ENCODE measurements around the gene GLIS1.

GLIS1 gene

GRCh38 chr1:53549287-53549686, 189.7 kb downstream of the GLIS1 start:
- TF ChIP-seq, protein P1, sequence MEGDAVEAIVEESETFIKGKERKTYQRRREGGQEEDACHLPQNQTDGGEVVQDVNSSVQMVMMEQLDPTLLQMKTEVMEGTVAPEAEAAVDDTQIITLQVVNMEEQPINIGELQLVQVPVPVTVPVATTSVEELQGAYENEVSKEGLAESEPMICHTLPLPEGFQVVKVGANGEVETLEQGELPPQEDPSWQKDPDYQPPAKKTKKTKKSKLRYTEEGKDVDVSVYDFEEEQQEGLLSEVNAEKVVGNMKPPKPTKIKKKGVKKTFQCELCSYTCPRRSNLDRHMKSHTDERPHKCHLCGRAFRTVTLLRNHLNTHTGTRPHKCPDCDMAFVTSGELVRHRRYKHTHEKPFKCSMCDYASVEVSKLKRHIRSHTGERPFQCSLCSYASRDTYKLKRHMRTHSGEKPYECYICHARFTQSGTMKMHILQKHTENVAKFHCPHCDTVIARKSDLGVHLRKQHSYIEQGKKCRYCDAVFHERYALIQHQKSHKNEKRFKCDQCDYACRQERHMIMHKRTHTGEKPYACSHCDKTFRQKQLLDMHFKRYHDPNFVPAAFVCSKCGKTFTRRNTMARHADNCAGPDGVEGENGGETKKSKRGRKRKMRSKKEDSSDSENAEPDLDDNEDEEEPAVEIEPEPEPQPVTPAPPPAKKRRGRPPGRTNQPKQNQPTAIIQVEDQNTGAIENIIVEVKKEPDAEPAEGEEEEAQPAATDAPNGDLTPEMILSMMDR (conservative IDR thresholded peaks at IDR 0.05) = no peak
- TF ChIP-seq ZFX (IDR thresholded peaks at IDR 0.05) = no peak
- no peak overlapping the region for H3K27ac ChIP-seq

DNA sequence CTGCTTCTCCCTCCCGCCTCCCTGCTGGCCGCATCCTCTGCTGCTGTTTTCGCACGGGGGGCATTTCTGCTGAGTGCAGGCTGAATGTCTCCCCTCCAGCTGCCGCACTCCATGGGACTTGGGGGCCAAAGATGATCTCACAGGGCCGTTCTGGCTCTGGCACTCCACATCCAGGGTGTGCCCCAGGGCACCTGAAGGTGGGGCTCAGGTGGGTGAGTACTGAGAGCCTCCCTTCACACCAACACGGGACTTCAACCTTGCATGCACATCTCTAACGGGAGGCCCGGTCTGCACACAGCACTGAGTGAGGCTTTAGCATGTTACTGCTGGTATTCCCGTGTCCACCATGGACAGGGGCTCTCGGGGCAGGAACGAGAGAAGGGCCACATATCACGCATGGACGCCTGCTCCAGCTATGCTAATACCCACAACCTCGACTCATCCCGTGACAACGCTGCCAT, 190.9 kb downstream of the GLIS1 start:
- H3K27ac ChIP-seq = no peak overlapping the region
- TF ChIP-seq, protein P1 (conservative IDR thresholded peaks at IDR 0.05) = no peak
- no peak for TF ChIP-seq ZFX (IDR thresholded peaks at IDR 0.05)

DNA sequence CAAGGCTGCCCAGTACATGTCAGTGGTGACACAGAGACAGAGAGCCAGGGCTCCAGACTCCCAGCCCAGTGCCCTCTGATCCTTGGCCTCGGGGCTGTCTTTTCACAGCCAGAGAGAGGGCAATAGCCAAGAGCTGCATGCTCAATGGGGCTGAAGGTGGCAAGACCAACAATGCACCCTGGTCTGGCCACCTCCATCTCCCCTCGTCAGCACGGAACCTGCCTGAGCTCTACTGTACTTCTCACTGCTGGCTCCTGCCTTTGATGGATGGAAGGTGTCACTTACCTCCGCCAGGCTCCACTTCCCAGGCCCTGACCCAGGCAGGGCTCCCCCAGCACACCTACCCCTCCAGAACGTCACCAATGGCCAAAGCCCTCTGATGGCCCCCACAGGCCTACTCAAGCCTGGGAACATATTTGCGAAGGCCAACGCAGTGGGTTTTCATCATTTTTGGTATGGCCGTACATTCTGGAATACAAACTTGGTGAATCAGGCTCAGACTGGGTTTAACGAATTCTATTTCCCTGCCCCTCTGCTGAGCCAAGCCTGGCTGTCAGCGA, 191.7 kb downstream of the GLIS1 start:
- H3K27ac ChIP-seq = no peak overlapping the region
- no peak for TF ChIP-seq ZFX (IDR thresholded peaks at IDR 0.05)
- TF ChIP-seq, protein P1 (conservative IDR thresholded peaks at IDR 0.05) = no peak

DNA sequence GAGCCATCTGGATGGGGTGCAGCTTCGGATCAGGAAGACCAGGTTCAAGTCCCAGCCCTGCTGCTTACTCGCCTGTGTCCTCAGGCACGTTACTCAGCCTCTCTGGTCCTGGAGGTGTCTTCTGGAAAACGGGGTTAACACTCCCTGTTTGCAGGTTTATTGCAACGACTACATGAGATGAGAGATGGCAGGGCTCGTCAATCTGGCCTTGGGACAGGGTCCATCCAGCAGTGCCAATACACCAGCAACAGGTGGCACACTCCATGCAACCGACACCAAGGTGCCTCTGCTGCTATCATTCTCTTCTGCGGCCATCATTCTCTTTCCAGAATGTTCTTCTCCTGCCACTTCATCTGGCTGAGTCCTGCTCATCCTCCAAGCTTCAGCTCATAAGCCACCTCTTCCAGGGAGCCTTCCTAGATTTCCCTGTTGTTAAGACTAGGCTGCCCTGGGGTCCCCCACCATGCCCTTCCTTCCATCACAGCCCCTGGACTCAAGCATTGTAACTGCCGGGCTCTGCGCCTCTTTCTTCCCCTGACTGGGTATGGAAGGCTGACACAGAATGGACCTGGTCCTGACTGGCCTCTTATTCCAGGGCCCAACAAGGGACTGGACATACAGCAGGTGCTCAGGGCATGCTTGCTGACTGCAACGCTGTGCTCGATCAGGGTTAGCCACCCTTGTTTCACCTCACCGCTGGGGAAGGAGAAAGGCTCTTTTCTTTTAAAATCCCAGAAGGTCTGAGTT, 192.4 kb downstream of the GLIS1 start:
- H3K27ac ChIP-seq = no peak overlapping the region
- no peak for TF ChIP-seq ZFX (IDR thresholded peaks at IDR 0.05)
- TF ChIP-seq, protein P1 (conservative IDR thresholded peaks at IDR 0.05) = no peak

- H3K27ac ChIP-seq = no peak overlapping the region
- TF ChIP-seq, protein P1 (conservative IDR thresholded peaks at IDR 0.05) = no peak
- no peak for TF ChIP-seq ZFX (IDR thresholded peaks at IDR 0.05)
Observed at GRCh38 chr1:53545663-53546408, 193.1 kb downstream of the GLIS1 start.

DNA sequence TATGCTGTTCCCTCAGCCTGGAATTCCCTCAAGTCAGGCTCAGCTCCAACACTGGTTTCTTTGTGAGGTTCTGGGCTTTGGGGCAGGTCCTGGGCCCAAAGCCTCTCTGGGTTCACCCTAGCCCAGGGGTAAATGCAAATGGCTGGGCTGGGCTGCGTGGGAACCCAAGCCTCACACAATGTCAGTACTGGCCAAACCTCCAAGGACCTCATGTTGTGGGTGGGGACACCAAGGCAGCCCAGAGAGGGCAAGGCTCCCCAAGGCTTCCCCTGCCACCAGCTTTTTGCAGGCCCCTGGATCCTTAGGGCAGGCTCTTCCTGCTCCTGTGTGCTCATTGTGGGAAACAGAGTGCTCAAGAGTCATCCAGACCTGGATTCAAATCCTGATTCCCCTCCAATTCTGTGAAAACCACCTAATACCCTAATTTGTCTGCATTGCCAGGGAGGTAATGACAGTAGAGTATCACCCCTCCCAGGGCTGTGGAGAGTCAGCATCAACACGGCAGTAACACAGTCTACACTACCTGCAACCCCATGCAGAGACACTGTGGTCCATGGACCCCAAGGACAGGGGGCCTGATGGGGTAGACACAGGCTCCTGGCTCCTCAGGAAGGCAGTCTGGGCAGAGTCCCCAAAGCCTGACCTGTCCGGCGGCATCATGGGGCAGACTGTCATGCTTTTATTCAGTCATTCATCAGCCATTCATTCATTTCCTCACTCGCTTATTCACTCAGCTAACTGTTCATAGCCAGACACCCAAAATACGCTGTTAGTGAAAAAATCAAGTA, 194.0 kb downstream of the GLIS1 start:
- TF ChIP-seq, protein P1 (conservative IDR thresholded peaks at IDR 0.05) = no peak
- no peak for TF ChIP-seq ZFX (IDR thresholded peaks at IDR 0.05)
- H3K27ac ChIP-seq = no peak overlapping the region
